ENCODE results near the gene GPR142.

GPR142 gene

GRCh38 chr17:74387365-74388218 is 20.3 kb downstream of the GPR142 start:
- H3K4me2 ChIP-seq (ENCODE audit: low read depth, low read length, poor library complexity, severe bottlenecking) = no peak overlapping the region
- no peaks in the 10 kb centered on the region for H3K9me3 ChIP-seq (ENCODE audit: insufficient read depth, low read depth, low read length)
- H3K27me3 ChIP-seq (ENCODE audit: insufficient read depth, low read length, poor library complexity, severe bottlenecking) = no peaks in the 10 kb centered on the region
- TF ChIP-seq CTCF (conservative IDR thresholded peaks at IDR 0.05; ENCODE audit: low read length) = no peak
- TF ChIP-seq EZH2phosphoT487 (IDR thresholded peaks at IDR 0.05; ENCODE audit: borderline replicate concordance) = no peak
- H3K79me2 ChIP-seq (ENCODE audit: insufficient read depth, low read length) = no peaks in the 10 kb centered on the region
- no peaks in the 10 kb centered on the region for H3K9me2 ChIP-seq (replicated peaks; ENCODE audit: low read depth, low read length)
- no peak overlapping the region for H3K4me3 ChIP-seq (ENCODE audit: low read length, poor library complexity, severe bottlenecking)
- no peaks in the 10 kb centered on the region for H3K4me1 ChIP-seq (ENCODE audit: insufficient read depth, low read length, poor library complexity, severe bottlenecking)
- H3F3A ChIP-seq (ENCODE audit: low read depth) = no peaks in the 10 kb centered on the region
- no peak overlapping the region for H3K9ac ChIP-seq (ENCODE audit: low read depth, low read length, poor library complexity, severe bottlenecking)
- no peaks in the 10 kb centered on the region for H3K36me3 ChIP-seq (ENCODE audit: insufficient read depth, low read length)
- no peaks in the 10 kb centered on the region for H4K20me1 ChIP-seq (ENCODE audit: insufficient read depth, low read length, poor library complexity, severe bottlenecking)
- H2AFZ ChIP-seq (ENCODE audit: low read length) = no peak overlapping the region

- H3K36me3 ChIP-seq (ENCODE audit: insufficient read depth, low read length) = no peaks in the 10 kb centered on the region
- H3K4me3 ChIP-seq (ENCODE audit: low read length, poor library complexity, severe bottlenecking) = no peak overlapping the region
- no peaks in the 10 kb centered on the region for H3K79me2 ChIP-seq (ENCODE audit: insufficient read depth, low read length)
- no peak overlapping the region for H3K4me2 ChIP-seq (ENCODE audit: low read depth, low read length, poor library complexity, severe bottlenecking)
- H3K9ac ChIP-seq (ENCODE audit: low read depth, low read length, poor library complexity, severe bottlenecking) = no peak overlapping the region
- H4K20me1 ChIP-seq (ENCODE audit: insufficient read depth, low read length, poor library complexity, severe bottlenecking) = no peaks in the 10 kb centered on the region
- no peaks in the 10 kb centered on the region for H3K4me1 ChIP-seq (ENCODE audit: insufficient read depth, low read length, poor library complexity, severe bottlenecking)
- no peaks in the 10 kb centered on the region for H3K9me3 ChIP-seq (ENCODE audit: insufficient read depth, low read depth, low read length)
- no peak overlapping the region for H2AFZ ChIP-seq (ENCODE audit: low read length)
- TF ChIP-seq EZH2phosphoT487 (IDR thresholded peaks at IDR 0.05; ENCODE audit: borderline replicate concordance) (no peak), CTCF (conservative IDR thresholded peaks at IDR 0.05; ENCODE audit: low read length) (no peak)
- no peaks in the 10 kb centered on the region for H3F3A ChIP-seq (ENCODE audit: low read depth)
- H3K9me2 ChIP-seq (replicated peaks; ENCODE audit: low read depth, low read length) = no peaks in the 10 kb centered on the region
- no peaks in the 10 kb centered on the region for H3K27me3 ChIP-seq (ENCODE audit: insufficient read depth, low read length, poor library complexity, severe bottlenecking)
Observed at GRCh38 chr17:74389084-74389753, 21.9 kb downstream of the GPR142 start.

GRCh38 chr17:74389937-74390679 is 22.8 kb downstream of the GPR142 start:
- Histone ChIP-seq H2AFZ (ENCODE audit: low read length) (no peak overlapping the region), H3K4me2 (ENCODE audit: low read depth, low read length, poor library complexity, severe bottlenecking) (no peak overlapping the region), H3K79me2 (ENCODE audit: insufficient read depth, low read length) (no peaks in the 10 kb centered on the region), H3K27me3 (ENCODE audit: insufficient read depth, low read length, poor library complexity, severe bottlenecking) (no peaks in the 10 kb centered on the region), H4K20me1 (ENCODE audit: insufficient read depth, low read length, poor library complexity, severe bottlenecking) (no peaks in the 10 kb centered on the region), H3K36me3 (ENCODE audit: insufficient read depth, low read length) (no peaks in the 10 kb centered on the region), H3K9me2 (replicated peaks; ENCODE audit: low read depth, low read length) (no peaks in the 10 kb centered on the region), H3K4me3 (ENCODE audit: low read length, poor library complexity, severe bottlenecking) (no peak overlapping the region), H3K9ac (ENCODE audit: low read depth, low read length, poor library complexity, severe bottlenecking) (no peak overlapping the region), H3K4me1 (ENCODE audit: insufficient read depth, low read length, poor library complexity, severe bottlenecking) (no peaks in the 10 kb centered on the region), H3K9me3 (ENCODE audit: insufficient read depth, low read depth, low read length) (no peaks in the 10 kb centered on the region), H3F3A (ENCODE audit: low read depth) (no peaks in the 10 kb centered on the region)
- TF ChIP-seq CTCF (conservative IDR thresholded peaks at IDR 0.05; ENCODE audit: low read length) (no peak), EZH2phosphoT487 (IDR thresholded peaks at IDR 0.05; ENCODE audit: borderline replicate concordance) (no peak)
